GM19438 (cell line): Measurements from ENCODE around the gene CALCOCO2.
"Not testable (repeated sequence)": the region's sequence is repeated elsewhere in the genome, so short reads cannot be mapped to it uniquely, and the experiment has no call there.

ENCODE experiments used
- ATAC-seq: cut with Tn5 transposase; IDR thresholded peaks from one replicate; pipeline ENCODE4 v1.9.1; 2021; ENCODE audit warnings: low read depth; ENCODE audit not compliant: unreplicated experiment

The CALCOCO2 gene

GRCh38 chr17:48820936-48821335 is 9.9 kb upstream of the CALCOCO2 start:
- not testable (repeated sequence) for ATAC-seq

- ATAC-seq = no peak
Observed at GRCh38 chr17:48825446-48826381, 5.1 kb upstream of the CALCOCO2 start.

GRCh38 chr17:48831549-48831883 is 681 bp downstream of the CALCOCO2 start:
- ATAC-seq = no peak

GRCh38 chr17:48834973-48835372 is 4.1 kb downstream of the CALCOCO2 start:
- ATAC-seq = no peak

- no peak for ATAC-seq
Observed at GRCh38 chr17:48835971-48836370, 5.1 kb downstream of the CALCOCO2 start.

GRCh38 chr17:48837458-48837857 is 6.6 kb downstream of the CALCOCO2 start:
- not testable (repeated sequence) for ATAC-seq

- no peak for ATAC-seq
Observed at GRCh38 chr17:48840441-48840840, 9.6 kb downstream of the CALCOCO2 start.

- ATAC-seq = peak; percentile 60
Observed at GRCh38 chr17:48841395-48841831, 10.6 kb downstream of the CALCOCO2 start.

GRCh38 chr17:48842746-48843145 is 11.9 kb downstream of the CALCOCO2 start:
- no peak for ATAC-seq

- ATAC-seq = no peak
Observed at GRCh38 chr17:48843187-48843900, 12.5 kb downstream of the CALCOCO2 start.

- ATAC-seq = no peak
Observed at GRCh38 chr17:48850792-48851323, 20.0 kb downstream of the CALCOCO2 start.

- no peak for ATAC-seq
Observed at GRCh38 chr17:48854774-48855476, 24.1 kb downstream of the CALCOCO2 start.

- no peak for ATAC-seq
Observed at GRCh38 chr17:48856122-48856821, 25.4 kb downstream of the CALCOCO2 start.

- ATAC-seq = no peak
Observed at GRCh38 chr17:48860034-48860433, 29.2 kb downstream of the CALCOCO2 start.

GRCh38 chr17:48860456-48860855 is 29.6 kb downstream of the CALCOCO2 start:
- no peak for ATAC-seq

GRCh38 chr17:48868916-48869500 is 38.2 kb downstream of the CALCOCO2 start:
- ATAC-seq = no peak

GRCh38 chr17:48869821-48870318 is 39.0 kb downstream of the CALCOCO2 start:
- no peak for ATAC-seq

GRCh38 chr17:48871035-48871550 is 40.3 kb downstream of the CALCOCO2 start:
- ATAC-seq = no peak

- ATAC-seq = no peak
Observed at GRCh38 chr17:48871551-48872351, 40.9 kb downstream of the CALCOCO2 start.
